WERI-Rb-1 (cell line): ENCODE results near the gene EPHA7.

Experiments
- DNase-seq: peaks from one replicate; pipeline ENCODE4 v3.0.0-alpha.2; 2020
- H3K27ac ChIP-seq: fragments of 250-450 bp; sonication (Bioruptor Pico); 2 replicates; pipeline ENCODE4 v1.5.1; 2020; ENCODE audit warnings: mild to moderate bottlenecking, moderate library complexity
- H3K27me3 ChIP-seq: fragments of 250-450 bp; sonication (Bioruptor Pico); 2 replicates; pipeline ENCODE4 v1.5.1; 2021; ENCODE audit warnings: mild to moderate bottlenecking, low read depth, moderate library complexity; ENCODE audit not compliant: insufficient read depth, severe bottlenecking
- H3K36me3 ChIP-seq: fragments of 250-450 bp; sonication (Bioruptor Pico); 2 replicates; pipeline ENCODE4 v1.5.1; 2020; ENCODE audit warnings: mild to moderate bottlenecking, moderate library complexity
- H3K4me3 ChIP-seq: 2 replicates; pipeline ENCODE4 v1.5.1; 2011; ENCODE audit warnings: low read depth, mild to moderate bottlenecking, control low read depth, low read length
- H3K9me3 ChIP-seq: fragments of 250-450 bp; sonication (Bioruptor Pico); 2 replicates; pipeline ENCODE4 v1.5.1; 2021; ENCODE audit warnings: mild to moderate bottlenecking, moderate library complexity; ENCODE audit not compliant: severe bottlenecking
- TF ChIP-seq, protein P1 (sequence below): IDR thresholded peaks from 2 replicates; pipeline ENCODE4 v1.5.1; 2011; ENCODE audit warnings: low read depth, mild to moderate bottlenecking, control low read depth, inconsistent platforms, low read length

The EPHA7 gene

DNA sequence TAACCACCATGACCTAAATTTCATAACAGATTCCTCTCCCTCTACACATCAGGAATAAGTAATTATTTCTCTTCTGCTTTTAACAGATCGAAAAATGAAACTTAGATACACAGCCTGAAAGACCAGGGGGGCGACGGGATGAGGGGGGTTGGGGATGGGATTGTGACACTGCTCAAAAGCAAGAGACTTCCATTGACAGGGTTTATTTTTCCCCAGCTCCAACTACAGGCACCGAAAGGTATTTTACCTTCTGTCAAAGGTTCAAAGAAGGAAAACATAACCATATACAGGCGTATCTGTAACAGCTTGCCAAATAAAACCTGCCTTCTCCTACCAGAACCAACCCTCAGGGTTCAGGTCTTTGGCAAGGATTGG lies 1.3 kb downstream of the EPHA7 start:
- Histone ChIP-seq H3K27ac (peak overlapping the region; percentile 50), H3K27me3 (no peaks in the 10 kb centered on the region), H3K9me3 (no peaks in the 10 kb centered on the region), H3K4me3 (peak overlapping the region; percentile 80), H3K36me3 (no peaks in the 10 kb centered on the region)
- peak; percentile 10 for DNase-seq
- TF ChIP-seq, protein P1, sequence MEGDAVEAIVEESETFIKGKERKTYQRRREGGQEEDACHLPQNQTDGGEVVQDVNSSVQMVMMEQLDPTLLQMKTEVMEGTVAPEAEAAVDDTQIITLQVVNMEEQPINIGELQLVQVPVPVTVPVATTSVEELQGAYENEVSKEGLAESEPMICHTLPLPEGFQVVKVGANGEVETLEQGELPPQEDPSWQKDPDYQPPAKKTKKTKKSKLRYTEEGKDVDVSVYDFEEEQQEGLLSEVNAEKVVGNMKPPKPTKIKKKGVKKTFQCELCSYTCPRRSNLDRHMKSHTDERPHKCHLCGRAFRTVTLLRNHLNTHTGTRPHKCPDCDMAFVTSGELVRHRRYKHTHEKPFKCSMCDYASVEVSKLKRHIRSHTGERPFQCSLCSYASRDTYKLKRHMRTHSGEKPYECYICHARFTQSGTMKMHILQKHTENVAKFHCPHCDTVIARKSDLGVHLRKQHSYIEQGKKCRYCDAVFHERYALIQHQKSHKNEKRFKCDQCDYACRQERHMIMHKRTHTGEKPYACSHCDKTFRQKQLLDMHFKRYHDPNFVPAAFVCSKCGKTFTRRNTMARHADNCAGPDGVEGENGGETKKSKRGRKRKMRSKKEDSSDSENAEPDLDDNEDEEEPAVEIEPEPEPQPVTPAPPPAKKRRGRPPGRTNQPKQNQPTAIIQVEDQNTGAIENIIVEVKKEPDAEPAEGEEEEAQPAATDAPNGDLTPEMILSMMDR = no peak

DNA sequence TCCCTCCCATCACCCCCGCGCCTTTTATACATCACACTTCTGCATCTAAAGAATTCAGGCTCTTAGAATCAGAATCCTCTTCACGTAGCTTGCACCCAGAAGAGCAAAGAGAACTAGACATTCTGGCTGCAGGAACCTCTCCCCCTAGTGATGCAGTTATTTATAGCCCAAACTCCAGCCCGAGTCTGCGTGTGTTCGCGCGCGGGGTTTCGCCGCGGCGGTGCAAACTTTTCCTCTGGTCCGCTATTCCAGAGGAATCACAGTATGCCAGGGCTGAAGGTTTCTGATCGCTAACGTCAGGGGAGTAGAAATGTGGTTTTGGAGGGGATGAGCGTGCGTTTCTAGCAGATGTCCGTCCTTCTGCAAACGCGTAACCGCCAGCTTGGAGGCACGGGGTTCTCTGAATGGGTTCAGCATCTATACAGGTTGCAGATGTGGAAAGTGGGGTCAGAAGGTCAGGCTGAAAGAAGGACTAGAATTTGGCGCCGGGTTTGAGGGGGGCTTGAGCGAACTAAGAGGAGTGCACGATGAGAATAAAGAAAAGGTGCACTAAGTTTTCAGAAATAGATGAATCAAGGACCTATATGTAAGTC lies 1.8 kb downstream of the EPHA7 start:
- Histone ChIP-seq H3K27ac (peak overlapping the region; percentile 72), H3K27me3 (no peaks in the 10 kb centered on the region), H3K4me3 (peak overlapping the region; percentile 80), H3K9me3 (no peaks in the 10 kb centered on the region), H3K36me3 (no peaks in the 10 kb centered on the region)
- no peak for DNase-seq
- TF ChIP-seq, protein P1 = 0 out of 2 replicates have a peak, but pooled peaks have one; percentile 23

DNA sequence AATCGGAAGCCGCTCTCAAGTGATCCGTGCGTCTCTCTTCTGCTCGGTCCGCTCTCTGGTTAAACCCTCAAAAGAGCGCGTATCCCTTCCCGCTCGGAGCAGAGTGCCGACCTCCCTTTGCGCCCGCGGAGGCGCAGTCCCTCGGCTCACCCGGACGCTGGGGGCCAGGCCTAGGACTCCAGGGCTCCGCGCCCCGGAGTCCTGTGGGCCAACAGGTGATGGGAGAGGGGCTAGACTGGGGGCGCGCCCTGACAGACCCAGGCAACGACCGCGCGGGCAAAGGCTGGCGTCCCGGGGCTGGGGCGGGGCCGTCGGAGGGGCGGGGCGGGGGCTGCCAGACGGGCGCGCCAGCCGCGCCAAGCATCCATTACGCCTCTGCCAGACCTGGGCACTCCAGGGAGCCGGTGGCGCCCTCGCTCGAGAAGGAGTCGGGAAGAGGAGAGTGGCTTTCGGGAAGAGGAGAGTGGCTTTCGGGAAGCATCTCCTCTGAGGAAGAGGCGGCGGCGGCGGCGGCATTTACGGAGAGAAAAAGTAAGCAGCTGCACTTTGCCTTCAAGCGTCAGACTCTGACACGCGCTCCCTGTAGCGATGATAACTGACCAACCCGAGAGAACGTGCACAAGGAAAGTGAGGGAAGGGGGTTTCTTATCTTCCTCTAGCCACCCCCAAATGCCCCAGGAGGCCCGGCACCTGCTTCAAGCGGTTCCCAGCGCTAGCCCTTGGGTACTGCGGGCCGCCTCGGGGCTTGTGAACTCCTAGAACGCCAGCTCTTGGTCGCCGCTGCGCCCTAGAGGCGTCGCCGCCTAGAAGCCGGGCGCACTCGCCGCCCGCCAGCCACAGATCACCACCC lies 2.6 kb downstream of the EPHA7 start:
- H3K9me3 ChIP-seq = no peaks in the 10 kb centered on the region
- H3K36me3 ChIP-seq = no peaks in the 10 kb centered on the region
- TF ChIP-seq, protein P1 = no peak
- peak overlapping the region; percentile 72 for H3K27ac ChIP-seq
- peak; percentile 68 for DNase-seq
- peak overlapping the region; percentile 80 for H3K4me3 ChIP-seq
- H3K27me3 ChIP-seq = no peaks in the 10 kb centered on the region

DNA sequence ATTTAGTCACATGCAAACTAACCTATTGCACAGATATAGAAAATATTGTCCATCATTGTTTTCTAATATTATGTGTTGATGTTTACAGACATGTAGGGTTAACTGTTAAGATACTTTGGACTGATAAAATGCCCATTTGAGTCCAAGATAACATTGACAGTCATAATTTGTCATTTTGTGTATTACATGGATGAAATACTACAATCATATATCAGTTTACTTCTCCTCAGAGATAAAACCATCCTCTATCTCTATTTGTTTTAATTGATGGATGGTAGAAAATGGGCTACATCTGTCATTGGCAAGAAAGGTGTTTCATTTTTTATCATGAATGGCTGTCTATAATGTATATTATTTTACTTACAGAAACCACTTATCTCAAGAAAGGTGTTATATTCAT lies 6.2 kb downstream of the EPHA7 start:
- no peak for DNase-seq
- Histone ChIP-seq H3K36me3 (no peaks in the 10 kb centered on the region), H3K27me3 (no peaks in the 10 kb centered on the region), H3K27ac (no peak overlapping the region), H3K4me3 (no peak overlapping the region), H3K9me3 (no peaks in the 10 kb centered on the region)
- TF ChIP-seq, protein P1 = no peak

DNA sequence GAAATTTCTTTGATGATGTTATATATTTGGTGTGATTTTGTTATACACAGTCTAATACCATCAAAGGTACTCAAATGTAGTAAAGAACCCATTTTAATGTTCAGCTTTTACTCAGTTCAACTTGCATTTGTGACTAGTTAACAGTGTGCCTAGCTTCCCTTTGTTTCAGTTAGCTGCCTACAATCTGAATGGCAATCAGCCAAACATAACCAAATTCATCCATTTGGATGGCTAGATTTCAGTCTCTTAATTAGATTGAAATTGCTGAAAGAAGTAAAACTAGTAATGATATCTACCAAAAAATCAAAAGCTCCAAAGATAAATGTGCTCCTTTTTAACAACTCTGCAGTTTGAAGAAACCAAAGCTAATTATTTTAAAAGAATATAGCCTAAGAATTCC lies 6.9 kb downstream of the EPHA7 start:
- Histone ChIP-seq H3K36me3 (no peaks in the 10 kb centered on the region), H3K4me3 (no peak overlapping the region), H3K27me3 (no peaks in the 10 kb centered on the region), H3K27ac (no peak overlapping the region), H3K9me3 (no peaks in the 10 kb centered on the region)
- DNase-seq = no peak
- TF ChIP-seq, protein P1 = no peak
